ENCODE data around the gene NXPH3.
"Not testable (repeated sequence)": the region's sequence is repeated elsewhere in the genome, so short reads cannot be mapped to it uniquely, and the experiment has no call there.

The NXPH3 gene

DNA sequence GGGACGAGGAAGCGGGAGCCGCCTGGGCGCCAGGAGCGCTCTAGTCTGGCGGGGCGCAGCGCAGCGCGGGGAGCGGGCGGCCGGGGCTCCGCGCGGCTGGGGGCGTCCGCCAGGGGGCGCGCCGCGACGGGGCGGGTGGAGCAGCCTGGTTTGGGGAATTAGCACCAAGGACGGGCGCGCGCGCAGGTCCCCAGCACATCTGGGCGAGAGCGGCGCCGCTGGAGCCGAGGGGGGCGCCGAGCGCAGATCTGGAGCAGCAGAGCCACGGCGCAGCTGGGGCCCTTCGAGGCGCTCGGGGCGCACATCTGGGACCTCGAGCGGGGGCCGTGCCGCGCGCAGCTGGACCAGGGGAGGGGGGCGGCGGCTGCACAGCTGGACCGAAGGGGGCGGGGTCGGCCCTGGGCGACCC lies at the start of gene NXPH3:
TSS of gene NXPH3 (plus strand) at position 193 of the 409 bp plus-strand sequence. CDS start 349 bp downstream, outside the sequence.
- peak; percentile 49 to 58 for DNase-seq

DNA sequence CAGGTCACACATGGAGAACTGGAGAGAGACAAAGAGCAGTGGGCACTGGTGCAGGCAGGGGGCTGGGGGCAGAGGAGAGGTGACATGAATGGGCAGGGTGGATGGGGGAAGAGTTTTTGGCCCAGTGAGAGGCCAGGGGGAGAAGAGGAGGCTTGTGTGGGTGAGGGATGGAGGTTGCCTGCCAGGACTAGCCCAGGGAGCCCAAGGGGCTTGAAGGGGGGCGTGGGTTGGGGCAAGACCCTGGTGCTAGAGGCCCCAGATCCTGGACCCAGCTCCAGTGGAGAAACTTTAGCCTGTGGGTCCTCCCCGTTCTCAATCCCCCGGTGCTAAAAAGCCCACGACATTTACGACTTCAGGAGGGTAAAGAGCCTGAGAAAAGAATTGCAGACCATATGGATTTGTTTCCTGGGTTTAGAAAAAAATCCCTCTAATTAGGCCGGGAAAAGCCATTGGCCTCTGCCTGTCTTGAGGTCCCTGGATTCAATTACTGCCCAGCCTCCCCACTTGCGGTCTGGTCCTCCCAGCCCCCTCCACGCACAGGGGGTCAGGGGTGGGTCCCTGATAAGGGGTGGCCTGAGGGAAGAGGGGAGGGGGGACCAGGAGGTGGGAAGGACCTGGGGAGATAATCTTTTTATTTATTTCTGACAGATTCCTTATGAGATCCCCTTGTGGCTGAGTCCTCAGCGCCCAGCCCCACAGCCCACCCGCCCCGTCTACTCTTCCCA lies 47.6 kb upstream of the NXPH3 start:
- DNase-seq: no peak

DNA sequence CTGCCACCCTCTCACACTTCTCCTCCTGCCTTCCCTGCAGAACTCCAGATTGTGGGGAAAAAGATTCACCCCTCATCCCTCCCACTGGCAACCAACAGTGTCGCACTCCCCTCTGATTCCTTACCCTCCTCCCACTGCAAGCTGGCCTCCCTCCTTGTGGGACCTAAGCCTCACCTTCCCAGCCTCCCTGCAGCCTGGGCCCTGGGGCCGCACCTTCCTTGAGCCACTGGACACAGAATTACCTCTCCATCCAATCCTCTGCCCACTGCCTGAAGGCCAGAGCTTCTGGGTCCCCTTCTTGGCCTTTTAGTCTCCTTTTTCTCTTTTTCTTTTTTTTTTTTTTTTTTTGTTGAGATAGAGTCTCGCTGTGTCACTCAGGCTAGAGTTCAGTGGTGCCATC lies 46.7 kb upstream of the NXPH3 start:
- DNase-seq: no peak

DNA sequence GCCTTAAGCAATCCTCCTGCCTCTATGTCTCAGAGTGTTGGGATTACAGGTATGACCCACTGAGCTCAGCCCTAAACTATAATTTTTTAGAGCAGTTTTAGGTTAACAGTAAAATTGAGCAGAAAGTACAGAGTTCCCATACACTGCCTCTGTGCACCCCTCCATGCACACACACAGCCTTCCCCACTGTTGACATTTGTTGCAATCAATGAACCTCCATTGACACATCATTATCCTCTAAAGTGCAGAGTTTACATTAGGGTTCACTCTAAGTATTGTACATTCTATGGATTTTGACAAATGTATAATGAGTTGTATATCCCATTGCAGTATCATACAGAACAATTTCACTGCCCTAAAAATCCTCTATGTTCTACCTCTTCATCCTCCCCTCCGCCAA lies 45.6 kb upstream of the NXPH3 start:
- DNase-seq: no peak

DNA sequence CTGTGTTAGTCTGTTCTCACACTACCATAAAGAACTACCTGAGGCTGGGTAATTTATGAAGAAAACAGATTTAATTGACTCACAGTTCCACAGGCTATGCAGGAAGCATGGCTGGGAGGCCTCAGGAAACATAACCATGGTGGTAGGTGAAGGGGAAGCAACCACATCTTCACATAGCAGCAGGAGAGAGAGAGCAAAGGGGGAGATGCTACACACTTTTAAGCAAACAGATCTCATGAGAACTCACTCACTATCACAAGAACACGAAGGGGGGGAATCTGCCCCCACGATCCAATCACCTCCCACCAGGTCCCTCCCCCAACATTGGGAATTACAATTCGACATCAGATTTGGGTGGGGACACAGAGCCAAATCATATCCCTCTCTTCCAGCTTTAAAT lies 31.8 kb upstream of the NXPH3 start:
- DNase-seq: no peak

DNA sequence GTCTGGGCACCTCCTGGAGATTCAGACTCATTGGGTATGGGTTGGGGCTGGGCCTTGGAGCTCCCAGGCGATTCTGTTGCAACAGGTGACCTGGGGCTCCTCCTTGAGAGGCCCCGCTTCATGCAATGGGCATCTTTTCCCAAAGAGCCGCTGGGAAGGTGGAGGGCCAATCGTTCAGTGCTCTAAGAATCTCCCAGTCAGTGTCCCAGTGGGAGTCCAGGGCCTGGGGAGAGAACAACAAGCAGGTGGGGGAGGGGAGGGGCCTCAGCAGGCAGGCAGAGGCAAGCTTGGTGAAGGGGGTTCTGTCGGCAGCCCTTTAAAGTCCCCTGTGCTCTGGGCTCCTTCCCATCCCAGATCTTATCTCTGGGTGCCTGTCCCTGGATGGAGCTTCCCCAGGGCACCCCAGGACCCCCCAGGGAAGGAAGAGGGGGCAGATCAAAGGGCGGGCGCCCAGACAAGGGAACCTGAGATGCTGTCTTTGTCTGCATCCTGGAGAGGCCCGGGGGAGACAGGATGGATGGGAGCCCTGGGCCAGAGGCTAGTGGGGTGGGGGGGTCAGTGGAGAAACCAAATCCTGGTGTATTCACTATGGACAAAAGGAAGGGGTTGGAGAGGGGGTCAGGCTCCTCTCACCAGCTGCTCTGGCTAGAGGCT lies 30.5 kb upstream of the NXPH3 start:
- DNase-seq: no peak

DNA sequence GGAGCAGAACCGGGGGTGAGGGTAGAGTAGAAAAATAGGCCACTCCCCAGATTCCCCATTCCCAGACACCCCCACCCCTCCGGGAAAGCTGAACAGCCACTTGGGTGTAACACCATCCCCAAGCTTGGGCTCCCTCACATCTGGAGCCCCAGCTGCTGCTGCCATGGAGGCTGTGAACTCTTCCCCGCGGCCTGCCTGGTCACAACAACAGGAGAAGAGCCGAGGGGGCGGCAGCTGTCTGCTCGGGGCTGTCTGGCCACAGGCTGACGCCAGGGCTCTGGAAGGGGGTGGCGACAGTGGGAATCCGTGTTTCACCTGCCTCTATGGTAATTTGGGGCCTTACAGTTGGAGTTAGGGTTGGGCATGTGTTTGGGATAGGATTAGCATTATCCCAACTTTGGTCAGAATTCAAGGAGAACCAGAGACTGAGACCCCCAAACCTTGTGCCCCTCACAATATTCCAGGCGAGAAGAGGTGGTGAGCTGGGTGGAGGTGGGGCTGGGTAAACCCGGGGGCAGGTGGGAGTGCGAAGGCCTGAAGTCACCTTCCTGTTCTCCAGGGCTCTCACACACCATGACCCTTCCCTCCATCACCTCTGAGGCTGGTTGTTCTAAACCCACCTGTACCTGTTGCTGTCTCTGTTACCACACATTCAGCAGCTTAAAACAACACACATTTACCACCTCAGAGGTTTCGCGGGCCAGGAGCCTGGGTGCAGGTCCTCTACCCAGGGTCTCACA lies 29.7 kb upstream of the NXPH3 start:
- no peak for DNase-seq

DNA sequence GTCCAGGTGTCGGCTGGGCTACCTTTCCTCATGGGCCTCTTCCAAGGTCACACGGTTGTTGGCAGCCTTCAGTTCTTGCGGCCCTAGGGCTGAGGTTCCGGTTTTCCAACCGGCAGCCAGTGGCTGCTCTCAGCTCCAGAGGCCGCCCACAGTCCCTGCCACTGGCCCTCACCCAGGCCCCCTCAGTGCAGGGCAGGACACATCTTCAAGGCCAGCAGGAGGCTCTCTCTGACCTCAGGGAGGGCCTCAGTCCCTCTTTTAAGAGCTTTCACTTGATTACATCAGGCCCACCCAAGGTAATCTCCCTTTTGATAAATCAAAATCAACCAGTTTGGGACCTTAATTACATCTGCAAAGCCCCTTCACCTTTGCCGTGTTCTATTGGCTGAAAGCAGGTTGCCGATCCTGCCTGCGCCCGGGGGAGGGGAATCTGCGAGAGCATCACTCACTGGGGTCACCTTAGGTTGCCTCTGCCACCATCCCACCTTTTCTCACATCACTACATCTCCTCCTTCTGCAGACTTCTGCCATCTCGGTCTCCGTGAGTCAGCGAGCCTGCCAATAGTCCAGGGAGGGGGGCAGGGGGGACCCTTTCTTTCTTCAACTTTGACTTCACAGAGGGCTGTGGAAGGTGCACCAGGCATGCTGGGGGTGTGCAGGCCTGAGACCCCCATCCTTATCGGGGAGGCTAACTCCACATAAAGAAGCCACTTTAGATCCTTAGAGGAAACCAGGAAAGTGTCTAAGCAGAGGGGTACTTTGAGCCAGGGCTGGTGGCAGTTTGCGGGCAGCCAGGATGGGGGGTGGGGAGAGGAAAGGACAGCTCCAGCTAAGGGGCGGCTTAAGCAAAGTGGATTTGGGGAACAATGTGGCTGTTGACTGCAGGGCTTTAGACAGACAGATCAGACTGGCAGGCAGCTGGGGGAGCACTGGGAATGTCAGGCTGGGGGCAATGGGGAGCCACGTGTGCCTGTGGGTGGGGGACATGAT lies 28.8 kb upstream of the NXPH3 start:
- DNase-seq: no peak

DNA sequence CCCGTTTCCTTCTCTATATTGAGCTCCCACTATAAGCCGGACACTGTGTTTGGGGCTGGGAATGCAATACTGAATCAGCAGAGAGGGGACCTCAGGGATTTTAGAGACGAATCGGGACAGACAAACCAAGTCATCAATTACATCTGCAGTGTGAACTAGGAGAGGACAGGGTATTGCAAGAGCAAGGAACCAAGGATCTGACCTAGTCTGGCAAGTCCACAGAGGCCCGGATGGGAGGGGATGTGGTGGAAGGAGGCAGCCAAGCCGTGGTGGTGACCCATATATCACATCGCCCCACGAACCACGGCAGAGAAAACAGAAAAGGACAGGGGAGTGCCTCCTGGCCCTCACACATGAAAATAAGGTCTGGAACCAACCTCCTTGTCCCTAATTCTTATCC lies 28.1 kb upstream of the NXPH3 start:
- DNase-seq: no peak

DNA sequence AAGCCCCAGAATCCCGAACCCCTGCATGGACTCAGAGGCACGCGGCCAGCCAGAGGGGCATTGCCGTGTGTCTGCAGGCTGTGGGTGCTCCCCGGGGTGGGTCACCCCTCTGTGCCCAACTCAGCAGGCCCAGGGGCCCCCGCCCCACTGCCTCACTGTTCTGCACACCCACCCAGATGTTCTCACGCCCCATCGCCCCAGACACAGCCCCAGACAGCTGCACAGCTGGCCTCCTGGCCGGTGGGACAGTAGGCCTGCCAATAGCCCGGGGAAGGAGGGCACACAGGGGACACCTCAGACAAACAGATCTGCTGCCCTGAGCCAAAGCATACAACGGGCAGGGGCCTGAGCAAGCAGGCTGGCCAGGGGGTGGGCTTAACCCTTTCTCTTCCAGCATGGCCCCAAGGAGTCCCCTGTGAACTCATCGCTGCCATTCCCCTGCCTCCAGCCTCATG lies 27.6 kb upstream of the NXPH3 start:
- DNase-seq: no peak

DNA sequence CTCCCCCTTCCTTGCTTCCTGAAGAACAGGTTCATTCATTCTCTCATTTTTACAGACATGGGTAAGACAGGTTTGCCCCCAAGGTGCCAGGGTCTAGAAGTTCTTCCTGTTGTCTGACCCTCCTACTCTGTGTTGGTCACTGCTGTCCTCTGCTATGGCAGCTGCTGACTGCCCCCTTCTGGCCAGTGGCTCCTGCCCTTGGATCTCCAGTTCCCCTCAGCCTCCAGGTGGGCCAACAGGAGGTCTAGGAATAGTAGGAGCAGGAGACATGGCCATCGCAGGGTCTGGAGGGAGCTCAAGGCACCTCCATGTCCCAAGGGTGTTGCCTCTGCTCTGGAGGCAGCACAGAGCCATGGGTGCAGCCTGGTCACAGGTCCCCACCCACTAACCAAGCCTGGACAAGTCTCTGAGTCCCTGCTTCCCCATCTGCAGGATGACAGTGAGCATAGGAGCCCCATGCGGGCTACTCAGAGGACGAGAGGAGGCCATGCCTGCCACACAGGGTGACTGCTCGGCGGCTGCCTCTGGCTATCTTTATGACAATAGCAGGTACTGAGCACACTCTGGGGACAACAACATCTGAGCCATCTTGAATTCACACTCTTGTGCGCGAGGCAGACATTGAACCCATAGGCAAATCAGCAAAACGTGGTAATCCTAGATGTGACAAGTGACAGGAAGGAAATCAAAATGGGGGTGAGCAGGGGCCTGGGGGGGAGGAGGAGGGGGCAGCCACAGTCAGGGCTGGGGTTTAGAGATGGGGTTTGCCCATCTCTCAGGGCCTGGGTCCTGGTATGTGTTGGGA lies 27.0 kb upstream of the NXPH3 start:
- DNase-seq: peak in 1 of 2 experiments; percentile 11

DNA sequence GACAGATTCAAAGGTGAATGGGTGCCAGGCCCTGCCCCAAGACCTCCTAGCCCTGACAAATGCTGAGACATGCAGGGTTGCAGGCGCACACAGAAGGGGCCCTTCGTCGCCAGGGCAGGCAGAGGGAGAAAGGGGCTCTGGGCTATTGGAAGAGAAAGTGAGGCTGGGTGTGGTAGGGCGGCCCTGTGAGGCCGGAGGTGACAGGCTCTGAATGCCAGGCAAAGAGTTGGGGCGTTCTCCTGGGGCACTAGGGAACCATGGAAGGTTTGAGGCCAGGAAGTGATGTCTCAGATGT lies 26.4 kb upstream of the NXPH3 start:
- no peak for DNase-seq

DNA sequence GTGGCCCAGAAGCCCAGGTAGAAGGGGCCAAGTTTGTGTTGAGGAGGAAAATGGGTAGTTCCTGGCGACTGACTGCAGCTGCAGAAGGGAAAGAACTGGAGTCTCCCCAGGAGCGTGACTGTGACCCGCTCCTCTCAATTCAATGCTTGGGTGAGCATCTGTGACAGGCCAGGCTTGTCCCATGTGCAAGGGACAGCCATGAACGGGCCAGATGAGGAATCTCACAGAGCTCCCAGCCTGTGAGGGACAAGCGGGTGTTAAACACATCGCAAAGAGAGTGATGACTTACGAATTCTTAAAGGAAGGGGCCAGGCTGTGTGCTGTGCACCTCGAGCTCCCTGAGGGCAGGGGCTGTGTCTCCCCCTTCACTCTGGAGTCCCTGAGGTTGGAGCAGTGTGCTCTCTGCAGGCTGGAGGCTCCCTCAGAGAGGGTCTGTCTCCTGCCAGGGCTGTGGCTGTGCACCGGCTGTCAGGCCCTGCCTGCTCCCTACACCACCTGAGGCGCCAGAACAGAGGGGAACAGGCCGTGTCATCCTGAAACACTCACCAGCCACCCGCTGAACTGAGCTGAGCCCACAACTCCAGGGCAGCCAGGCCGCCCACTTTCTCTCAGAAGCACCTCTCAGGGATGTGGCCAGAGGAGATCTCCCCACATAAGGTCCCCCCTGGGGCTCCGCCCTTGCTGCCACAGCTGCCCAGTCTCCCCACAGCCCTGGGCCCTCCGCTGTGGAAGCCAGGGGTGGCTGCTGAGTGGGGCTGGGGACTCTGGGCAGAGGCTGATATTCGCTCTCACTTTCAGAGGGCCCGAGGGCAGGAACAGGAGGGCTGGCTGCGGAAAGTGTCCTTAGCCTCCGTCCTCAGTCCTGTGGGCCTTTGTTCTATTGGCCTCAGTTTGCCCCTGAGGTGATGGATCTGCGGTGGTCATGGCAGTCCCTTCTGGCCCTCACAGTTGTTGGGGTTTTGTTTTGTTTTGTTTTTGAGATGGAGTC lies 25.7 kb upstream of the NXPH3 start:
- no peak for DNase-seq

DNA sequence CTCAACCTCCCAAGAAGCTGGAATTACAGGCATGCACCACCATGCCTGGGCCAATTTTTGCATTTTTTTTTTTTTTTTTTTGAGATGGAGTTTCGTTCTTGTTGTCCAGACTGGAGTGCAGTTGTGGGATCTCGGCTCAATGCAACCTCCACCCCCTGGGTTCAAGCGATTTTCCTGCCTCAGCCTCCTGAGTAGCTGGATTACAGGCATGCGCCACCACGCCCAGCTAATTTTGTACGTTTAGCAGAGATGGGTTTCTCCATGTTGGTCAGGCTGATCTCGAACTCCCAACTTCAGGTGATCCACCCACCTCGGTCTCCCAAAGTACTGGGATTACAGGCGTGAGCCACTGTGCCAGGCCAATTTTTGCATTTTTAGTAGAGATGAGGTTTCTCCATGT lies 24.9 kb upstream of the NXPH3 start:
- not testable (repeated sequence) for DNase-seq

DNA sequence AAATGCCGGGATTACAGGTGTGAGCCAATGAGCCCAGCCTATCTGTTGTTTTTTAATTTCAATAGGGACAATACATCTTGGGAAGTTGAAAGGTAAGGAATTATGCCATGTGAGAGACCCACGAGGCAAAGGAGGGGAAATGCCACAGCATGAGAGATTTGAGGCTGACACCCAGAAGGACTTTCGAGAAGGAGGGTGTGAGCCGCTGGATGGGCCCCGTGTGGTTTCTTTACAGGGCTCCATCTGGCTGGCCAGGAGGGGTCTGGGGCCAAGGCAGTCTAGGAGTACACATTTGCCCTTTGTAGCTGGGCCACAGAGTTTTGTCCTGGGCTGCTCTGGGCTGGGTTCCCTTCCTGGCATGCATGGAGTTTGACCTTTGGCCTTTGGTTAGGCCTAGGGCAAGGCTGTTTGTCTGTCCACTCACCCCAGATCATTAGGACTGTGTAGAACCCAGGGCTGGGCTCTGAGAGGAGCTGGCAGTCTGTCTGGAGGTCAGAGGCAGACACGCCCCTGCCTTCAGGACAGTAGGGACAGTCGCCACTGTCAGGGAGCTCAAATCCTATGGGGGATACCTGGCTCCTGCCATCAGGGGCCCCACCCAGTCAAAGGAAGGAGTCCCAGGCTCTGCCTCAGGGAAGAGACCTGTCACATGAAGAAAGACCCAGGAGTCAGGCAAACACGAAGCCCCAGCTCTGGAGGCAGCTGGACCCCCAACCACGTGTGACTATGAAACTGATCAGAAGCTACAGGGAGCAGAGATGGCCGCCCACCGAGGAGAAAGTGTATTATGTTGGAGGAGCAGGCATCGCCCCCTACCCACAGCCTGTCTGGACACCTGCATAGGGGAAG lies 24.2 kb upstream of the NXPH3 start:
- DNase-seq: no peak

DNA sequence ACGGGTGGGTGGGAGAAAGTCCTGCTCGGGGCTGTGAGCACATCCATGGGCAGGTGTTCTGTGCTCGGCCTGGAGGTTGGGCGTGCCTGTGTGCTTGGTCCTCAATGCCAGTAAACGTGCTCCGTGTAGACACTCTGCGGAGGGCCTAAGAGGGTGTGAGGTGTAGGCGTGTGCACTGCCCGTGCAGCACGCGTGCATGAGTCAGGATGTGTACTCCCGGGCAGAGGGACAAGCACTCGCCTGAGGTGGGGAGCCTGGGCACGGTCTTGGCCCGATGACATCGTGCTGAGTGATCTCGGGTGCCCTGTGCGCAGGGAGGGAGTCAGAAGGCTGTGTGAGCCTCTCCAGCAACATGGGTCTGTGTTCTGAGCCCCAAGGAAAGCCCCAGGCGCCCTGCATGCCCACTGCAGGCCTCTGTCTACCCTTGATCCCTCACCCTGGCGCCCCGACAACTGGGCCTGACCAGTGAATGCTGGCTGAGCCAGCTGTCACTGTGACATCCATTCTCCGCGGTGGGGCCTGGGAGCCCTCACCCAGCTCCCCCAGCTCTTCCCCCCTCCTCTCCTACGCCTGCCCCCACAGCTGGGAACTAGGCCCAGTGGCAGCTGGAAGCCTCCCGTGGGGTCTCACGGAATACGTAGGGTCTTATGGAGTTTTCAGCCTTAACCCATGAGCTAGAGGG lies 23.5 kb upstream of the NXPH3 start:
- no peak for DNase-seq

DNA sequence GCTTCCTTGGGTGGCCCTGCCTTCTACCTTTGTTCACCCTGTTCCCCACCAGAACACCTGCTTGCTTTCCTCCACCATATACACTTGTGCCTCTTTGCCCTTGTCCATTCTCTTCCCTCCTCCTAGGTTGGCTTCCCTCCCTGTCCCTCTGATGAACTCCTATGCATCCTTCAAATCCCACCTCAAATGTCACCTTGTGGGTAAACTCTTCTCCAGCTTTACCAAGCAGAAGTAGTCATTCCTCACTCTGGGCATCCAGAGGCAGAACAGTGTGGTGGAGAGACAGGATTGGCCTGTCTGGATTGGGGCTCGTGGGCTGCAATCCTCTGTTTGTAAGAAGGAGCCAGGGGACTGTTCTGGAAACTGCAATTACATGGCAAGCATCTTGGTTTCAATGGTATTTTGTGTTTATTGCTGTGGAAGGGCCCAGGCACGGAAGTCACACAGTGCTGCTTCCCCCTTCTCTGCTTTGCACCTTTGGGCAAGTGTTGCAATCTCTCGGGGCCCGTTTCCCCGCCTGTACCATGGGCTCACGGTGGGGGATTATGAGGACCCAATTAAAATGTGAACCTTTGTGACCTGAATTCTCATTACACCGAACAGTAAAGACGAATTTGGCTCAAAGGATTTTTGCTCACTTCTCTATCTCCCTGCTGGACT lies 21.9 kb upstream of the NXPH3 start:
- DNase-seq: no peak

DNA sequence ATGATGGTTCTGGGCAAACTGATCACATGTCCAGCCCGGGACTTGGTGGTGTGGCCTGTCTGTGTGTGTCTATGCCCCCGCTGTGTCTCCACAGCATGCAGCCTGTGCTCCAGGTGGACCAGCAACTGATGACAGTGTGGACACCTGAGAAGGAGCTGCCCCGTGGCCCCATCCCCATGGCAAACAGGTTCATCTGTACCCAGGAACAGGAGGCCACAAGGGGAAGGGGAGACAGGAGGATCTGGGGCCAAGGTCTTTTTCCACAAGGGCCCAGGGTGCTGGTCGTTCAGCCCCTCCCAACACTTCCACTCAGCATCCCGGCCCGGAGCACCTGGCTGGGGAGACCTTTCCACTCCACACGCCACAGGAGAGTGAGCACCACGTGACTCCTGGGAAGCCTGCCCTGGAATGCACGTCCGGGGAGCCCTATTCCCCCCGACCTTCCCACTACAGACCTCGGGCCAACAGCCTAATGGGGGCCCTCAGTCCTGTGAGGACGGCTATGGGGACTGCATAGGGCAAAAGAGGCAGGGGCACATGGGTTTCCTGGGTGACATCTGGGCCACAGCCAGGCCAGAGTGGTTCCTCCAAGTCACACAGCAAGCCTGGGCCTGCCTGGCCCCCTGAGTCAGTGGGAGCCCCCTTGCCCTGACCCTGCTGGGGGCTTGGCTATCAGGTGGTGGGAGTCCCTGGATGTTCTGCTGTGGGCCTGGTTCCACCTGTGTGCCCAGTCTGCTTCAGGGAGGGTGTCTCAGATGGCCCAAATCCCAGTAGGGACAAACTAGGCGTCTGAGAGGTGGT lies 20.8 kb upstream of the NXPH3 start:
- DNase-seq: no peak
